HG03095 (cell line): ENCODE results near the gene TOGARAM1.
"Not testable (repeated sequence)": the region's sequence is repeated elsewhere in the genome, so short reads cannot be mapped to it uniquely, and the experiment has no call there.

Experiments
- ATAC-seq: cut with Tn5 transposase; IDR thresholded peaks from one replicate; pipeline ENCODE4 v1.9.1; 2021; ENCODE audit warnings: moderate library complexity; ENCODE audit not compliant: unreplicated experiment

The TOGARAM1 gene

DNA sequence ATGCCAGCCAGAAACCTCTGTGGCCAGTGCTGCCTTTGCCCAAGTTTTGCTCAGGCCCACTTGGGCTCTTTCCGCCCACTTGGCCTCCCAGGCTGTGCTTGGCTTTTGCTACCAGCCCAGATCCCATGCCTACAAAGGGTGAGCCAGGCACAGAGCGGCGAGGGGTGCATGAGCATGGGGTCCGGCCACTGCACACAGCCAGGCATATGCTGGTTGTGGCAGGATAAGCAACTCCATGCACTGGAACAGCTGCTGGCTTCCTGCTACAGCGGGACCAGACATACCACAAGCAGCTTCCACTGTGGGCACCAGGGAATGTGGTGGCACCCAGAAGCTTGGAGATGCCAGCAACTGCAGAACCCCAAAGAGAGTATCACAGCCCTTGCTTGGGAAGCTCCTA lies 76.3 kb downstream of the TOGARAM1 start:
- ATAC-seq, result no peak

DNA sequence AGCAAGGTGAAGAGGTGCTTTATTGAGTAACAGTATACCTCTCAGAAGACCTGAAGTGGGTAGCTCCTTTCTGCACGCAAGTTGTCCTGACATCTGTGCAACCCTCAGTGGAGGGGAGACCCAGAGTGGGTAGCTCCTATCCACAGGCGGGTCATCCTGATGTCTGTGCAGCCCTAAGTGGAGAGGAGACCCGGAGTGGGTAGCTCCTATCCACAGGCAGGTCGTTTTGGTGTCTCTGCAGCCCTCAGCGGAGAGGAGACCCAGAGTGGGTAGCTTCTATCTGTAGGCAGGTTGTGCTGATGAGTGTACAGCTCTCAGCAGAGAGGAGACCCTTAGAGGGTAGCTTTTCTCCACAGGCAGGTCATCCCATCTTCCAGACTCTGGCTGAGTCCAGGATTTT lies 76.9 kb downstream of the TOGARAM1 start:
- no peak for ATAC-seq

DNA sequence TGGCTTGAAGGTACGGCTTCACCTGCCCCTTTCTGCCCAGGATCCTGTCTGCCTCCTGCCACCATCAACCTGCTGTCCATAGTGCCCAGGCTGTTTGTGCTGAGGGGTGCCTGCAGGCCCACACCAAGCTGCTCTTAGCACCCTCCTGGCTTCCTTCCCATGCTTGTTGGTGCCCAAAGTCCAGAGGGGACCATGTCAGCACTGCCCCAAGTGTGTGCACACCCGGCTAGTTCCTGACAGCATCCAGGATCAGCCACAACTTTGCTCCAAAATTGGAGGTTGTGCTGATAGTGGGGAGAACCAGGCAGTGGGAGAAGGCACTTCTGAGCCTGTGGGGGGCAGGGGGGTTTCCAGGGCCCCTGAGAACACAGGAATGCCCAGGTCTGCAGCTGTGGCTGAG lies 77.4 kb downstream of the TOGARAM1 start:
- ATAC-seq, result no peak

GRCh38 chr14:45041641-45042040 lies 79.7 kb downstream of the TOGARAM1 start:
- ATAC-seq, result no peak

- no peak for ATAC-seq
Measured at GRCh38 chr14:45044638-45045037, 82.6 kb downstream of the TOGARAM1 start.

DNA sequence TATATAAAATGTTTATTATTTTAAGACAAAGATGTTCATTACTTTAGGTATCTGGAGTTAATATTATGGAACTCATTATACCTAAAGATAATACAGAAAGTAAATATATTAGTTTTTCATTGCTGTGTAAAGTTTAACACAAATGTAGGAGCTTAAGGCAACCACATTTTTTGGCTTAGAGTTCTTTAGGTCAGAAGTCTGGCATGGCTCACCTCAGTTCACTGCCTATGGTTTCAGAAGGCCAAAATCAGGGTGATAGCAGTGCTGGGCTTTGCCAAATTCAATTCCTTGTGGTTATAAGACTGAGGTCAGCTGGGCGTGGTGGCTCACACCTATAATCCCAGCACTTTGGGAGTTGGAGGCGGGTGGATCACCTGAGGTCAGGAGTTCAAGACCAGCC lies 86.4 kb downstream of the TOGARAM1 start:
- ATAC-seq, result no peak

DNA sequence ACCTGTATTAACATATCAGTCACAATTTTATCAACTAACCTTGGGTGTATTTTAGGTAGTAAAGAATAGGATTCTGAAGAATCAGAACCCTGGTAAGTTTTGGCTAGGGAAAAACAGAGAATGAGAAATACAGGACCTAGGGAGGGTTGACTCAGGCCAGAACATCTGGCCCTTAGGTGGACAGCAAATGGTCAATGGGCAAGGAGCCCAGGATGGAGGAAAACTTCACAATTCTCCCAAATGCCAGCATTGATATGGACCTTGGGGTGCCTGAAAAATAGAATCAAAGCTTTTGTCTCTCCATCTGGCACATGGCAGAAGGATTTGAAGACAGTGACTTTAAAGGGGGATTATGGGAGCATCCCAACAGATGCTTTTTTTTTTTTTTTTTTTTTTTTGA lies 89.2 kb downstream of the TOGARAM1 start:
- no peak for ATAC-seq

DNA sequence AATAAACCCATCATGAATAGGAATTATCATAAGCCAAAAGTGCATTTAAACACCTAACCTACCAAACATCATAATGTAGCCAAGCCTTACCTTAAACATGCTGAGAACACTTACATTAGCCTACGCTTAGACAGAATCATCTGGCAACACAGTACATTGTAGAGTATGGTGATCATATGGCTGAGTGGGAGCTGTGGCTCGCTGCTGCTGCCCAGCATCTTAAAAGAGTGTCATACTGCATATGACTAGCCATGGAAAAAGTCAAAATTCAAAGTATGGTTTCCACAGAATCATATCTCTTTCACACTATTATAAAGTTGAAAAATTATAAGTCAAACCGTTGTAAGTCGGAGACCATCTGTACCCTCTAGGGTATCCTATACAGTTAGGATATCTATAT lies 89.9 kb downstream of the TOGARAM1 start:
- no peak for ATAC-seq

DNA sequence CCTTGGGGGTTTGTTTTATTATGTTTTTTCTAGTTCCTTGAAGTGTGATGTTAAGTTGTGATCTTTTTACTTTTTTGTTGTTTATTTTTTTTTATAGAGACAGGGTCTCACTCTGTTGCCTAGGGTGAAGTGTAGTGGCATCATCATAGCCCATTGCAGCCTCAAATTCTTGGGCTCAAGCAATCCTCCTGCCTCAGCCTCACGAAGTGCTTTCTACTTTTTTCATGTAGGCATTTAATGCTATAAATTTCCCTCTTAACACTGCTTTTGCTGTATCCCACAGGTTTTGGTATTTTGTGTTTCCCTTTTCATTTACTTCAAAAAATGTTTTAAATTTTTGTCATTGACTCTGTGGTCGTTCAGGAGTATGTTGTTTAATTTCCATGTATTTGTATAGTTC lies 95.4 kb downstream of the TOGARAM1 start:
- ATAC-seq, result no peak

DNA sequence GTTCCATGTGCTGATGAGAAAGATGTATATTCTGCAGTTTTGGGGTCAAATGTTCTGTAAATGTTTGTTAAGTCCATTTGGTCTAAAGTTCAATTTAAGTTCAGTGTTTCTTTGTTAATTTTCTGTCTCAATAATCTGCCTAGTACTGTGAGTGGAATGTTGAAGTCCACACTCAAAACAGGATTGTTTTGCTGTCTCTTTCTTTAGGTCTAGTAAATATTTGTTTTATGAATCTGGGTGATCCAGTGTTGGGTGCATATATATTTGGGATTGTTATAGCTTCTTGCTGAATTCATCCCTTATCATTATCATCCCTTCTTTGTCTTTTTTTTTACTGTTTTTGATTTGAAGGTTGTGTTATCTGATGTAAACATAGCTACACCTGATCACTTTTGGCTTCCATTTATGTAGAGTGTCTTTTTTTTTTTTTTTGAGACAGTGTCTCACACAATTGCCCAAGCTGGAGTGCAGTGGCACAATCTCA lies 95.9 kb downstream of the TOGARAM1 start:
- no peak for ATAC-seq

- ATAC-seq, result no peak
Measured at GRCh38 chr14:45060551-45060950, 98.6 kb downstream of the TOGARAM1 start.

- no peak for ATAC-seq
Measured at GRCh38 chr14:45065540-45065939, 103.5 kb downstream of the TOGARAM1 start.

GRCh38 chr14:45065956-45066355 lies 104.0 kb downstream of the TOGARAM1 start:
- no peak for ATAC-seq

DNA sequence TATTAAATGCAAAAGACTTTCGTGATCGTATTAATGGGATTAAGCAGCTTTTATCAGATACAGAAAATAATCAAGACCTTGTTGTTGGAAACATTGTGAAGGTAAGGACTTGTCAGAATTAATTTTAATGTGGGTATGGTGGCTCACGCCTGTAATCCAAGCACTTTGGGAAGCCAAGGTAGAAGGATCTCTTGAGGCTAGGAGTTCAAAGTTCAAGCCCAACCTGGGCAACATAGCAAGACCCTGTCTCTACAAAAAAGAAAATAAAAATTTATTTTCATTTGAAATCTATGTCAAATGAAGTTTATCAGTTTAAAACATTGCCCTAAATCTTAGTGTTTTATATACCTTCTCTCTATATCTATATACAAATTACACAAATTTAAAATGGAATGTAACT lies 104.7 kb downstream of the TOGARAM1 start:
- ATAC-seq, result no peak

DNA sequence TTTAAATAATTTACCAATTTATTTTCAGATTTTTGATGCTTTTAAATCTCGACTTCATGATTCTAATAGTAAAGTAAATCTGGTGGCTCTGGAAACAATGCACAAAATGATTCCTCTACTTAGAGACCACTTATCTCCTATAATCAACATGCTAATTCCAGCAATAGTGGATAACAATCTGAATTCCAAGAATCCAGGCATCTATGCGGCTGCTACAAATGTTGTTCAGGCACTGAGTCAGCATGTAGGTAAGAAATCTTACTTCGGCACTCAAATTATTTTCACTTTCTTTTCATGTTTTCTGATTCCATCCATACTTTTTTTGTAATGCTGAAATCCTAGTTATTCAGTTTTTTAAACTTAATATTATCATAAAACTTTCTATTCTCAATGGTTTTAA lies 106.4 kb downstream of the TOGARAM1 start:
- no peak for ATAC-seq

GRCh38 chr14:45070215-45070614 lies 108.2 kb downstream of the TOGARAM1 start:
- ATAC-seq, result no peak

- ATAC-seq, result no peak
Measured at GRCh38 chr14:45072126-45072525, 110.1 kb downstream of the TOGARAM1 start.

- ATAC-seq, result no peak
Measured at GRCh38 chr14:45073231-45073879, 111.4 kb downstream of the TOGARAM1 start.

- no peak for ATAC-seq
Measured at GRCh38 chr14:45078323-45078722, 116.3 kb downstream of the TOGARAM1 start.

GRCh38 chr14:45080416-45080968 lies 118.5 kb downstream of the TOGARAM1 start:
- not testable (repeated sequence) for ATAC-seq

GRCh38 chr14:45081096-45081495 lies 119.1 kb downstream of the TOGARAM1 start:
- not testable (repeated sequence) for ATAC-seq

- ATAC-seq, result no peak
Measured at GRCh38 chr14:45082420-45082819, 120.4 kb downstream of the TOGARAM1 start.

- ATAC-seq, result no peak
Measured at GRCh38 chr14:45083617-45083975, 121.6 kb downstream of the TOGARAM1 start.
